MM.1S (cell line): ENCODE results near the gene MXI1.

Experiments used
- DNase-seq: peaks from one replicate; pipeline ENCODE4 v3.0.0-alpha.2; 2015
- H2AFZ ChIP-seq: fragments of 300-600 bp; sonication (generic); 2 replicates; pipeline ENCODE4 v1.6.0; 2016; ENCODE audit warnings: antibody characterized with exemption, low read length
- H3F3A ChIP-seq: fragments of 300-600 bp; sonication (generic); 2 replicates; pipeline ENCODE4 v1.6.1; 2016; ENCODE audit warnings: mild to moderate bottlenecking, antibody characterized with exemption, low read length, moderate library complexity, mixed read lengths; ENCODE audit not compliant: insufficient read depth
- H3K27ac ChIP-seq: fragments of 300-600 bp; sonication (generic); 2 replicates; pipeline ENCODE4 v1.5.1; 2016; ENCODE audit warnings: mild to moderate bottlenecking, low read length
- H3K27me3 ChIP-seq: fragments of 300-600 bp; sonication (generic); replicated peaks from 2 replicates; pipeline ENCODE4 v1.6.0; 2016; ENCODE audit warnings: low read length; ENCODE audit not compliant: insufficient read depth
- H3K36me3 ChIP-seq: fragments of 300-600 bp; sonication (generic); replicated peaks from 2 replicates; pipeline ENCODE4 v1.6.1; 2016; ENCODE audit warnings: mild to moderate bottlenecking, low read length, mixed read lengths; ENCODE audit not compliant: insufficient read depth
- H3K4me1 ChIP-seq: fragments of 300-600 bp; sonication (generic); 2 replicates; pipeline ENCODE4 v1.6.1; 2016; ENCODE audit warnings: low read length, mixed read lengths
- H3K4me2 ChIP-seq: fragments of 300-600 bp; sonication (generic); 2 replicates; pipeline ENCODE4 v1.6.0; 2016; ENCODE audit warnings: low read depth, low read length
- H3K4me3 ChIP-seq: fragments of 300-600 bp; sonication (generic); 2 replicates; pipeline ENCODE4 v1.5.1; 2016; ENCODE audit warnings: low read length, mixed read lengths
- H3K79me2 ChIP-seq: fragments of 300-600 bp; sonication (generic); 2 replicates; pipeline ENCODE4 v1.6.1; 2016; ENCODE audit warnings: mixed run types, low read length, mixed read lengths
- H3K9ac ChIP-seq: fragments of 300-600 bp; sonication (generic); 2 replicates; pipeline ENCODE4 v1.6.1; 2016; ENCODE audit warnings: low read length, mixed read lengths
- H3K9me2 ChIP-seq: fragments of 300-600 bp; sonication (generic); replicated peaks from 2 replicates; pipeline ENCODE4 v1.6.1; 2016; ENCODE audit warnings: mild to moderate bottlenecking, low read length, mixed read lengths; ENCODE audit not compliant: insufficient read depth
- H3K9me3 ChIP-seq: fragments of 300-600 bp; sonication (generic); replicated peaks from 2 replicates; pipeline ENCODE4 v1.6.1; 2016; ENCODE audit warnings: mild to moderate bottlenecking, low read length, mixed read lengths; ENCODE audit not compliant: insufficient read depth
- H4K20me1 ChIP-seq: fragments of 300-600 bp; sonication (generic); 2 replicates; pipeline ENCODE4 v1.6.1; 2016; ENCODE audit warnings: mild to moderate bottlenecking, low read length, moderate library complexity, mixed read lengths; ENCODE audit not compliant: insufficient read depth
- CTCF ChIP-seq: fragments of 300-600 bp; sonication (generic); IDR thresholded peaks from 2 replicates; pipeline ENCODE4 v1.5.1; 2016; ENCODE audit warnings: antibody characterized with exemption, low read length, mixed read lengths
- EZH2 ChIP-seq: fragments of 300-600 bp; sonication (generic); optimal IDR thresholded peaks from 2 replicates; pipeline ENCODE3; 2017; ENCODE audit warnings: low read depth, mild to moderate bottlenecking, antibody characterized with exemption, low read length, mixed read lengths
- EZH2phosphoT487 ChIP-seq: fragments of 300-600 bp; sonication (generic); IDR thresholded peaks from 2 replicates; pipeline ENCODE4 v1.6.1; 2018; ENCODE audit warnings: antibody characterized with exemption, low read length

MXI1 gene

DNA sequence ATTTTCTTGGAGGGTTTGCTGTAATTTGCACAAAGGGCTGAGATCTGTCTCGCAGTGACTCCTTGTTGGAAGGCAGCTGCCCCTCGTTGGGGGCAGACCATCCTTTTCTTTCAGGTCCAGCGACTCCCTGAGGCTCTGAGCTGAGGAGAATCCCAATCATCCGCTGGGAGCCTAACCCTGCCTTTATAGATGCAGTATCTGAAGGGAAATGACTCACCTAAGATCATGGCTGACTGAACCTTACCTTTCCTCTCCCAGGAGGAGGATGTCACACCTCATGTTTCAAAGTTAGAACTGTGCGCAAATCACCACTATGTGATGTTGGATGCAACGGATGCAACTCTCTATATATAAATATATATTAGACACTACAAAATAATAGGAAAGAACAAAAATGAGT lies 36.4 kb upstream of the MXI1 start:
- H3K36me3 ChIP-seq, result no peaks in the 10 kb centered on the region
- H3K4me3 ChIP-seq, result no peak overlapping the region
- H4K20me1 ChIP-seq, result no peaks in the 10 kb centered on the region
- DNase-seq, result no peak
- no peak overlapping the region for H3K27ac ChIP-seq
- no peaks in the 10 kb centered on the region for H3F3A ChIP-seq
- no peaks in the 10 kb centered on the region for H3K4me1 ChIP-seq
- H3K79me2 ChIP-seq, result no peaks in the 10 kb centered on the region
- no peaks in the 10 kb centered on the region for H3K9me3 ChIP-seq
- no peaks in the 10 kb centered on the region for H3K9me2 ChIP-seq
- TF ChIP-seq EZH2phosphoT487, result no peak
- TF ChIP-seq CTCF, result no peak
- TF ChIP-seq EZH2, result no peak
- no peak overlapping the region for H3K9ac ChIP-seq
- no peaks in the 10 kb centered on the region for H3K27me3 ChIP-seq
- no peak overlapping the region for H2AFZ ChIP-seq
- H3K4me2 ChIP-seq, result no peak overlapping the region

DNA sequence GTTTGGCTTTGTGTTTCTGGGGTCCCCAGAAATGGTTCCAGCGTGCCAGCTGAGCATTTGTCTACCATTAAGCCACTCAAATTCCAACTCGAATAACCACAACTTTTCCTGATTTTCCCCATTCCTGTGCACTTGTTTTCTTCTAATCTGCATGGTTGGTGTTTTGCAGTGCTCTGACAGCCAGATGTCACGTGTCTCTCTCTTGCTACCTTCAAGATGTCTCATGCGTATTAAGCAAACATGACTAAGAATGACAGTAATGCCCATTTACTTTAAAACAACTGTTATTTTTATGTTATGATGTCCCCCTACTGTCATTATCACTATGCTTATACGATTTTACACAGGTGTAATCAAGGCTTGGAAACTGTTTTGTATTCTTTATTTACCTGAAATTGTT lies 35.2 kb upstream of the MXI1 start:
- Histone ChIP-seq H3K36me3 (no peaks in the 10 kb centered on the region), H3F3A (no peaks in the 10 kb centered on the region), H3K9ac (no peak overlapping the region), H3K4me1 (no peaks in the 10 kb centered on the region), H3K27ac (no peak overlapping the region), H3K4me3 (no peak overlapping the region), H3K27me3 (no peaks in the 10 kb centered on the region), H4K20me1 (no peaks in the 10 kb centered on the region), H3K79me2 (no peaks in the 10 kb centered on the region), H2AFZ (no peak overlapping the region), H3K9me2 (no peaks in the 10 kb centered on the region), H3K9me3 (no peaks in the 10 kb centered on the region), H3K4me2 (no peak overlapping the region)
- DNase-seq, result no peak
- TF ChIP-seq CTCF, result no peak

DNA sequence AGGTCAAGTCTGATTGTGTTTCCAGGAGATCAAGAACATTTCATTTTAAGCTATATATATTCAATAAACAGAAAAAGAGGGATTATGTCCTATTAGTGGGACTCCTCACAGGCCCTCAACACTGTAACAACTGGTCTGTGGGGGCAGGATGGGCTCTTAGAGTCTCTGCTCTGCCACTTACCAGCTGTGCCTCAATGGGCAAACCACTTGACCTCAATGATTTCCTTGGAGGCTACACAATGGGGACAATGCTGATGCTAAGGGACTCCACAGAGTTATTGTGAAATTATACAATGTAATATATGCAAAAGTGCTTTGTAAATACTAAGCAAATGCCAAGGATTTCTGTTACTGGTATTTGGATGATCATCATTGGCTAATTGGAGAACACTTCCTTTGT lies 33.2 kb upstream of the MXI1 start:
- Histone ChIP-seq H3K79me2 (no peaks in the 10 kb centered on the region), H3K9ac (no peak overlapping the region), H4K20me1 (no peaks in the 10 kb centered on the region), H3F3A (no peaks in the 10 kb centered on the region), H3K4me1 (no peaks in the 10 kb centered on the region), H3K4me3 (no peak overlapping the region), H3K27ac (no peak overlapping the region), H3K27me3 (no peaks in the 10 kb centered on the region), H3K36me3 (no peaks in the 10 kb centered on the region), H3K9me2 (no peaks in the 10 kb centered on the region), H3K4me2 (no peak overlapping the region), H2AFZ (no peak overlapping the region), H3K9me3 (no peaks in the 10 kb centered on the region)
- TF ChIP-seq EZH2 (no peak), CTCF (no peak), EZH2phosphoT487 (no peak)
- DNase-seq, result no peak

- H3F3A ChIP-seq, result no peaks in the 10 kb centered on the region
- H3K27ac ChIP-seq, result no peak overlapping the region
- H3K9me2 ChIP-seq, result no peaks in the 10 kb centered on the region
- no peaks in the 10 kb centered on the region for H3K9me3 ChIP-seq
- H3K9ac ChIP-seq, result no peak overlapping the region
- H2AFZ ChIP-seq, result no peak overlapping the region
- H3K27me3 ChIP-seq, result no peaks in the 10 kb centered on the region
- H3K79me2 ChIP-seq, result no peaks in the 10 kb centered on the region
- no peak overlapping the region for H3K4me2 ChIP-seq
- no peaks in the 10 kb centered on the region for H3K4me1 ChIP-seq
- TF ChIP-seq EZH2 (no peak), CTCF (no peak), EZH2phosphoT487 (no peak)
- no peaks in the 10 kb centered on the region for H4K20me1 ChIP-seq
- no peak overlapping the region for H3K4me3 ChIP-seq
- H3K36me3 ChIP-seq, result no peaks in the 10 kb centered on the region
- no peak for DNase-seq
These were observed 32.6 kb upstream of the MXI1 start for GRCh38 chr10:110174816-110175215.
